ENCODE measurements around the gene FAM228A.

GRCh38 chr2:24179683-24180082, 4.8 kb downstream of the FAM228A start:
- no peak for TF ChIP-seq CTCF (IDR thresholded peaks at IDR 0.05; ENCODE audit: extremely low read depth in 1 of 2, insufficient read depth in 1 of 2, low read depth in 1 of 2, low read length in 2 of 2)
- no peak for TF ChIP-seq POLR2A (IDR thresholded peaks at IDR 0.05; ENCODE audit: low read depth, low read length)
- no peak for TF ChIP-seq JUN (IDR thresholded peaks at IDR 0.05; ENCODE audit: borderline replicate concordance, insufficient read depth, insufficient read length, low read depth)
